ENCODE measurements around the gene NAA38. TPM values are rescaled to one million over a fixed set of nuclear protein-coding genes. Genes with fewer than 3 reads are reported as not detected.

The NAA38 gene
- total RNA-seq, 1 donor from 2014 or later: 105 TPM

- ATAC-seq: peak; percentile 24
- intact Hi-C loops (cut with DNase I): loop anchor here (2.0 kb wide), 1 partner anchor 14 kb away; no protein-coding TSS in a partner anchor
- peak; percentile 92 for DNase-seq (ENCODE audit: missing footprints)
These were observed 20.6 kb downstream of the NAA38 start for GRCh38 chr17:7836596-7837407.

GRCh38 chr17:7835814-7836595 is 21.4 kb downstream of the NAA38 start:
- ATAC-seq: peak; percentile 50
- peak; percentile 90 for DNase-seq (ENCODE audit: missing footprints)
- intact Hi-C loops (cut with DNase I): loop anchor here (1.0 to 2.0 kb wide), 2 partner anchors 15 to 21 kb away; partner anchors contain the start of gene NAA38

- ATAC-seq (peak; percentile 77), DNase-seq (ENCODE audit: missing footprints) (peak; percentile 99)
- intact Hi-C loops (cut with DNase I): loop anchor here (1.0 kb wide), 1 partner anchor 22 kb away; the partner anchor contains the start of gene NAA38
These were observed 22.2 kb downstream of the NAA38 start for GRCh38 chr17:7834957-7835813.

- DNase-seq (ENCODE audit: missing footprints) (no peak), ATAC-seq (peak; percentile 32)
- intact Hi-C loops (cut with DNase I): no loop called here
These were observed 22.8 kb downstream of the NAA38 start for GRCh38 chr17:7834542-7834956.

- ATAC-seq: peak; percentile 79
- intact Hi-C loops (cut with DNase I): no loop called here
- peak; percentile 98 for DNase-seq (ENCODE audit: missing footprints)
These were observed 23.4 kb downstream of the NAA38 start, which contains the start of gene KDM6B for GRCh38 chr17:7833795-7834541. KDM6B (plus strand) TSS chr17:7834217; CDS start chr17:7845555, 11,338 bp downstream.

GRCh38 chr17:7833011-7833794 is 24.2 kb downstream of the NAA38 start:
- no peak for ATAC-seq
- intact Hi-C loops (cut with DNase I): no loop called here
- no peak for DNase-seq (ENCODE audit: missing footprints)

- DNase-seq (ENCODE audit: missing footprints): no peak
- intact Hi-C loops (cut with DNase I): no loop called here
These were observed 24.9 kb downstream of the NAA38 start for GRCh38 chr17:7832431-7832830.

GRCh38 chr17:7831233-7831632 is 26.1 kb downstream of the NAA38 start:
- no peak for ATAC-seq
- intact Hi-C loops (cut with DNase I): no loop called here
- no peak for DNase-seq (ENCODE audit: missing footprints)

More at GRCh38 chr17:7832431-7832830, 24.9 kb downstream of the NAA38 start:
- ATAC-seq: no peak

- ATAC-seq (no peak), DNase-seq (ENCODE audit: missing footprints) (no peak)
- intact Hi-C loops (cut with DNase I): no loop called here
These were observed 26.7 kb downstream of the NAA38 start for GRCh38 chr17:7830616-7831015.

GRCh38 chr17:7825206-7825990 is 32.0 kb downstream of the NAA38 start:
- intact Hi-C loops (cut with DNase I): loop anchor here (10.0 kb wide), 1 partner anchor 69 kb away; no protein-coding TSS in a partner anchor
- ATAC-seq (no peak), DNase-seq (ENCODE audit: missing footprints) (no peak)

GRCh38 chr17:7824021-7824924 is 33.1 kb downstream of the NAA38 start:
- no peak for DNase-seq (ENCODE audit: missing footprints)
- intact Hi-C loops (cut with DNase I): loop anchor here (5.0 to 10.0 kb wide), 2 partner anchors 71 to 163 kb away; no protein-coding TSS in a partner anchor
- ATAC-seq: no peak

- no peak for ATAC-seq
- DNase-seq (ENCODE audit: missing footprints): no peak
- intact Hi-C loops (cut with DNase I): loop anchor here (5.0 to 10.0 kb wide), 2 partner anchors 71 to 164 kb away; no protein-coding TSS in a partner anchor
These were observed 33.8 kb downstream of the NAA38 start for GRCh38 chr17:7823581-7824001.

- no peak for ATAC-seq
- intact Hi-C loops (cut with DNase I): loop anchor here (1.0 to 10.0 kb wide), 3 partner anchors 29 to 165 kb away; no protein-coding TSS in a partner anchor
- DNase-seq (ENCODE audit: missing footprints): no peak
These were observed 35.2 kb downstream of the NAA38 start for GRCh38 chr17:7822126-7822525.

- DNase-seq (ENCODE audit: missing footprints) (no peak), ATAC-seq (no peak)
- intact Hi-C loops (cut with DNase I): loop anchor here (5.0 to 10.0 kb wide), 2 partner anchors 75 to 167 kb away; no protein-coding TSS in a partner anchor
These were observed 37.1 kb downstream of the NAA38 start for GRCh38 chr17:7820231-7820630.
